ENCODE measurements around the gene FHAD1. TPM values are rescaled to one million over a fixed set of nuclear protein-coding genes. Genes with fewer than 3 reads are reported as not detected.

FHAD1 gene
- total RNA-seq, 1 experiment from 2014 or later, result 2.0 TPM

DNA sequence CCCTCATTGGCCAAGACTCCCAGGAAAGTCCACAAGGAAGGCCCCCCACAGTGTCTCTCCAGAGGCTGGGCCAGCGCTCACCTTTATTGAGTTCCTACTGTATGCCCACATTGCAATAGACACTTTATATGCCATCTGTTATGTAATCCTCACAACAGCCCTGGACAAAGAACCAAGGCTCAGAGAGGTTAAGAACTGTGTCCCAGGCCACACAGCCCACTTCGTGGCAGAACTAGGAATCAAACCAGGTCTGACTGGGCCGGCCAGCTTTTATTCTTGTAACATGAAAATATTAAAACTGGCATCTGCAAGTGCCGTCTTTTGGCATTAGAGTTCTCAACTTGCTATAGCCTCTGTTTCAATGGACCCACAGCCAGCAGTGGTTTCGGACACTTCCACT lies 195.7 kb downstream of the FHAD1 start:
- BruUV-seq (replicated peaks), result no TSS peak
- intact Hi-C loops (cut with micrococcal nuclease; ENCODE audit: unreplicated experiment), result no loop called here
- no peak for DNase-seq (ENCODE audit: low spot score)
- POLR2A ChIA-PET (ENCODE audit: low non-redundant PET), result interaction anchor here (0.7 kb wide), 1 partner anchor 112 kb away, joined by 6 read pairs; no protein-coding TSS in a partner anchor
- H3K4me1 ChIP-seq (ENCODE audit: insufficient read depth, low read length, poor library complexity, severe bottlenecking), result no peaks in the 10 kb centered on the region
- no peak overlapping the region for H3K27ac ChIP-seq (ENCODE audit: low read depth, low read length, poor library complexity, severe bottlenecking)
- TF ChIP-seq, protein P1, sequence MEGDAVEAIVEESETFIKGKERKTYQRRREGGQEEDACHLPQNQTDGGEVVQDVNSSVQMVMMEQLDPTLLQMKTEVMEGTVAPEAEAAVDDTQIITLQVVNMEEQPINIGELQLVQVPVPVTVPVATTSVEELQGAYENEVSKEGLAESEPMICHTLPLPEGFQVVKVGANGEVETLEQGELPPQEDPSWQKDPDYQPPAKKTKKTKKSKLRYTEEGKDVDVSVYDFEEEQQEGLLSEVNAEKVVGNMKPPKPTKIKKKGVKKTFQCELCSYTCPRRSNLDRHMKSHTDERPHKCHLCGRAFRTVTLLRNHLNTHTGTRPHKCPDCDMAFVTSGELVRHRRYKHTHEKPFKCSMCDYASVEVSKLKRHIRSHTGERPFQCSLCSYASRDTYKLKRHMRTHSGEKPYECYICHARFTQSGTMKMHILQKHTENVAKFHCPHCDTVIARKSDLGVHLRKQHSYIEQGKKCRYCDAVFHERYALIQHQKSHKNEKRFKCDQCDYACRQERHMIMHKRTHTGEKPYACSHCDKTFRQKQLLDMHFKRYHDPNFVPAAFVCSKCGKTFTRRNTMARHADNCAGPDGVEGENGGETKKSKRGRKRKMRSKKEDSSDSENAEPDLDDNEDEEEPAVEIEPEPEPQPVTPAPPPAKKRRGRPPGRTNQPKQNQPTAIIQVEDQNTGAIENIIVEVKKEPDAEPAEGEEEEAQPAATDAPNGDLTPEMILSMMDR (conservative IDR thresholded peaks at IDR 0.05; ENCODE audit: low read depth, low read length), result no peak
- TF ChIP-seq EZH2 (IDR thresholded peaks at IDR 0.05; ENCODE audit: borderline replicate concordance, low read depth, low read length, poor library complexity, severe bottlenecking), result no peak
- H3K9me3 ChIP-seq (ENCODE audit: low read depth, low read length, poor library complexity, severe bottlenecking), result no peaks in the 10 kb centered on the region
- CTCF ChIA-PET, result no interaction called here
- H3K36me3 ChIP-seq (ENCODE audit: insufficient read depth, low read length, poor library complexity, severe bottlenecking), result no peaks in the 10 kb centered on the region
- no peaks in the 10 kb centered on the region for H3K27me3 ChIP-seq (replicated peaks; ENCODE audit: insufficient read depth, low read depth, low read length, poor library complexity)
- no peak overlapping the region for H3K4me3 ChIP-seq (ENCODE audit: low read depth, low read length, poor library complexity, severe bottlenecking)

DNA sequence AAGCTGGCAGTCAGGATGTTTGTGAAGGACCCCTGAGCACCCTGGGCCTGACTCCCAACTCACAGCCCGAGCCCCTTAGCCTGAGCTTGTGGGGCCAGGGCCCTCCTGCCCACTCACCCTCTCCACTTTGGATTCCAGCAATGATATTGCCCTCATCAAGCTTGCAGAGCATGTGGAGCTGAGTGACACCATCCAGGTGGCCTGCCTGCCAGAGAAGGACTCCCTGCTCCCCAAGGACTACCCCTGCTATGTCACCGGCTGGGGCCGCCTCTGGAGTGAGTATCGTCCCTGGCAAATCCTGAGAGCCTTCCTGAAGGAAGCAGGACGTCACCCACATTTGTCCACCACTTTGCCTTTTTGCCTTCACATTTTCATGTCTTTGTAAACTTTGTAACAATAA lies 196.3 kb downstream of the FHAD1 start:
- POLR2A ChIA-PET (ENCODE audit: low non-redundant PET), result interaction anchor here (0.7 kb wide), 1 partner anchor 111 kb away, joined by 6 read pairs; no protein-coding TSS in a partner anchor
- no TSS peak for BruUV-seq (replicated peaks)
- no peak overlapping the region for H3K4me3 ChIP-seq (ENCODE audit: low read depth, low read length, poor library complexity, severe bottlenecking)
- H3K4me1 ChIP-seq (ENCODE audit: insufficient read depth, low read length, poor library complexity, severe bottlenecking), result no peaks in the 10 kb centered on the region
- no peaks in the 10 kb centered on the region for H3K36me3 ChIP-seq (ENCODE audit: insufficient read depth, low read length, poor library complexity, severe bottlenecking)
- TF ChIP-seq, protein P1 (conservative IDR thresholded peaks at IDR 0.05; ENCODE audit: low read depth, low read length), result no peak
- no peak for TF ChIP-seq EZH2 (IDR thresholded peaks at IDR 0.05; ENCODE audit: borderline replicate concordance, low read depth, low read length, poor library complexity, severe bottlenecking)
- no peak overlapping the region for H3K27ac ChIP-seq (ENCODE audit: low read depth, low read length, poor library complexity, severe bottlenecking)
- no peak for DNase-seq (ENCODE audit: low spot score)
- intact Hi-C loops (cut with micrococcal nuclease; ENCODE audit: unreplicated experiment), result no loop called here
- CTCF ChIA-PET, result no interaction called here
- H3K9me3 ChIP-seq (ENCODE audit: low read depth, low read length, poor library complexity, severe bottlenecking), result no peaks in the 10 kb centered on the region
- no peaks in the 10 kb centered on the region for H3K27me3 ChIP-seq (replicated peaks; ENCODE audit: insufficient read depth, low read depth, low read length, poor library complexity)

DNA sequence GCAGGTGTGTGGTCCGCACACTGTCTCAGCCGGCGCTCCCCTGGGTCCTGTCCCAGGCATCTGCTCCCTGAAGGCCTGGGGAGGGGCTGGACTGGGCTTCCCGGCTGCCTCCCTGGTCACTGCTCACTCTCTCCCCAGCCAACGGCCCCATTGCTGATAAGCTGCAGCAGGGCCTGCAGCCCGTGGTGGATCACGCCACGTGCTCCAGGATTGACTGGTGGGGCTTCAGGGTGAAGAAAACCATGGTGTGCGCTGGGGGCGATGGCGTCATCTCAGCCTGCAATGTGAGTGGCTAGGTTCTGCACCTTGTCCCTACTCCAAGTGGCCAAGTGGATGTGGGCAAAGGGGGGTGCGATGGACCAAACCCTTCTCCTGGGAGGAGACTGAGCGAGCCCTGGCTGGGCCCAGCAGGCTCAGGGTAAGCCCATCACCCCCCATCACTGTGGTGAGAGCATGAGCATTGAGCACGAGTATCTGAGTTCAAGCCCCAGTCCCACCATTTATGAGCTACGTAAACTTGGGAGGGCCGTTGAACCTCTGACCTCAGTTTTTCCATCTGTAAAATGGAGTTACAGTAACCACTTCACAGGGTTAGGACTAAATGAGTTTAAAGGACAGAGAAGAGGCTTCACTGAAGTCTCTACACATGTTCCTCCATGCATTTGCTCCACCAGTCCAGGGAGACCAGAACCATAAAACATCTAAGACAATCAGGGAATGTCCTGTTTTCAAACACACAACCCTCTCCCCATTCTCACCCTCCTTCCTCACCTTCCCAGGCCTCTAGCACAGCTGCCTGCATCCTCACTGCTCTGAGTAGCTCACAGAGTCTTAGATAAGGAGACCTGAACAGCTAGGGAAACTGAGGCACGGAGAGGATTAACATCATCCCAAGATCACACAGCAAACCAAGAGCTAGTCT lies 197.7 kb downstream of the FHAD1 start:
- intact Hi-C loops (cut with micrococcal nuclease; ENCODE audit: unreplicated experiment), result no loop called here
- H3K9me3 ChIP-seq (ENCODE audit: low read depth, low read length, poor library complexity, severe bottlenecking), result no peaks in the 10 kb centered on the region
- ChIA-PET POLR2A (ENCODE audit: low non-redundant PET) (no interaction called here), CTCF (no interaction called here)
- BruUV-seq (replicated peaks), result no TSS peak
- no peaks in the 10 kb centered on the region for H3K36me3 ChIP-seq (ENCODE audit: insufficient read depth, low read length, poor library complexity, severe bottlenecking)
- DNase-seq (ENCODE audit: low spot score), result no peak
- no peaks in the 10 kb centered on the region for H3K4me1 ChIP-seq (ENCODE audit: insufficient read depth, low read length, poor library complexity, severe bottlenecking)
- H3K4me3 ChIP-seq (ENCODE audit: low read depth, low read length, poor library complexity, severe bottlenecking), result no peak overlapping the region
- H3K27ac ChIP-seq (ENCODE audit: low read depth, low read length, poor library complexity, severe bottlenecking), result no peak overlapping the region
- TF ChIP-seq, protein P1 (conservative IDR thresholded peaks at IDR 0.05; ENCODE audit: low read depth, low read length), result no peak
- no peak for TF ChIP-seq EZH2 (IDR thresholded peaks at IDR 0.05; ENCODE audit: borderline replicate concordance, low read depth, low read length, poor library complexity, severe bottlenecking)
- H3K27me3 ChIP-seq (replicated peaks; ENCODE audit: insufficient read depth, low read depth, low read length, poor library complexity), result no peaks in the 10 kb centered on the region
